ENCODE results near the gene UNC5B.
"Not testable (repeated sequence)": the region's sequence is repeated elsewhere in the genome, so short reads cannot be mapped to it uniquely, and the experiment has no call there.

The UNC5B gene

GRCh38 chr10:71209731-71210541 is 2.4 kb upstream of the UNC5B start:
- no peak for DNase-seq

DNA sequence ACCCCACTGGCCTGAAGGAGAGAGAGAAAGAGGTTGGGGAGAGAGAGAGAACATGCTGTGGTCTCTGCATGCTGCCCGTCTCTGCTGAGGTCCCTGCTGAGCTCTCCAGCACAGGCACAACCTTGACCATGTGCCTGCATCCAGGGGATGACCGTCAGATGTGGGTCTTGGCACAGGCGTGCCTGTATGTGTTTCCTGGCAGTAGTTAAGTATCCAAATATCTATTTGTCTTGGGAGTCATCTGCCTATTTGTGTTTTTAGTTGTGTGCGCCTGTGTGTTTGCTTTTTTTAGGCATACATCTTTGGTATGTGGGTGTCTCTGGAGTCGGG is 1.9 kb upstream of the UNC5B start:
- DNase-seq = no peak

GRCh38 chr10:71211053-71211452 is 1.3 kb upstream of the UNC5B start:
- no peak for DNase-seq

- no peak for DNase-seq
Measured at GRCh38 chr10:71211775-71212317, 524 bp upstream of the UNC5B start.

DNA sequence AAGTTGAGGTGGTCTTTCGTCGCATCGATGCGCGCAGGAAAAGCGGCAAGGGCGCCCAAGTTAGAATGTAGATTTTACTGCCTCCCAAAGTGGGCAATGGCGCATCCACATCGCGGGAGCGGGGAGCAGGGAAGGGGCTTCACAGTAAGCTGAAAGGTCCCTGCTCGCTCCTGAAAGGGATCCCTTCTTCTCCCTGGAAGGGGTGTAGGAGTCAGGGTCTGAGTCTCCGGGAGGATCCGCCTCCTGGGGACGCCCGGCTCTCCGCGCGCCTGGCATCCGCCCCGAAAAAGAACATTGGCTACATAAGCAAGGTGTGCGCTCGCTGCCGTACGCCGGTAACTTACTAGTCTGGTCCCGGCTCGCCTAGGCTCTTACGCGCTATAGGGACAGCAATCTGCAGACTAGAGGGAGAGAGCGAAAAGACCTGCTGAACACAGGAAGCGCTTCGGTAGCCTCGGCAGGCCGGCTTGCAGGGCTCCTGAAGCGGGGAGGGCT is 804 bp downstream of the UNC5B start:
- peak; percentile 3 for DNase-seq

- no peak for DNase-seq
Measured at GRCh38 chr10:71213761-71214440, 1.5 kb downstream of the UNC5B start.

DNA sequence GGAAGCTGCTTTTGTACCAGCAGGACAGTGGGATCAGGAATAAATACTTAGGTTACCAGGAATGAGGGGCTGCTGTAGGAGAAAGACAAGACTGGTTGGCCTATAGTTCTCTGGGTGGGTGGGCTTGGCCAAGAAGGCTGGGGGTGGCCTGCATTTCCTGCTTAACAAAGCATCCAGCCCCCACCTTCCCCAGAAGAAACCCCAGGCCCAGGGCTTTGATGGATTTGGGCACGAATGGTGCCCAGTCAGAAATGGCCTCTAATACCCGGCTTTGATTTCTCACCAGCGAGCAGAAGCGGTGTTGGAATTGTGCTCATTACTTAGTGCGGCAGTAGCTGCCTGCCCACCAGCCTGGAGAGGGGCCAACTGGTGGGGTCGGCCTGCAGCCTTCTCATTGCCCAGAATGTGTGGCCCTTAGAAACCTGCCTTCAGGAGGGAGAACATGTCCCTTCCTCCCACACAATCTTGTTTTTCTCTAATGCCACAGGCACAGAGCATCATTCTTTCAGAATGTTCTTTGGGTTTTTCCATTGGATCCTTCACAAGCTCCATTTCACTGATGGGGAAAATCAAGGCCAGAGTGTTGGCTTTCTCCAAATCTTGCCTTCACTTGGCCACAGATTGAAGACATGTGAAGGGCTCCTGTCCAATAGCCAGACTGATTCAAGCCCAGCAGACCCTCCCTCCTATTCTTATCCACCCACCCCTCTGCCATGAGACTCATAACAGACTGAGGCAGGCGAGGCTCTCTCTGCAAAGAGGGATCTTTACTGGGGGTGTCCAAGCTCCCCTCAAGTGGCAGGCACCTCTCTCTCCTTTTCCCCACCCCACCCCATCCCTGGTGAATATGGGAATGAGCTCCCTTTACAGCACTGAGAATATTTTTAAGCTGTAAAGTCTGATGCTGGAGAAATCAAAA is 2.5 kb downstream of the UNC5B start:
- DNase-seq = no peak

DNA sequence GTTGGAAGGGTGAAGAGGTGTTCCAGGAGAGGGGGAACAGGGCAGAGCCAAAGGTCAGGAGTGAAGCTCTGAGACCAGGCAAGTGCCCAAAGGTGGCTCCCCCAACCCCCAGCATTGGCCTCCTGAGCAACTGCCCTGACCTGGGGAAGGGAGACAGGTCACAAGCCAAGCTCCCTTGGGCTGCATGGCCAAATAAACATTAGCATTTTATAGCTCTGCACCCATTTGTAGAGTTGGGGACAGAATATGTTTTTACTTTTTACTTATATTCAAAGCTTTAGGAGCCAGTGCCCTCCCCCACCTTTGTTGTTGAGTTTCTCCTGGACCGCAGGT is 4.0 kb downstream of the UNC5B start:
- DNase-seq = no peak

DNA sequence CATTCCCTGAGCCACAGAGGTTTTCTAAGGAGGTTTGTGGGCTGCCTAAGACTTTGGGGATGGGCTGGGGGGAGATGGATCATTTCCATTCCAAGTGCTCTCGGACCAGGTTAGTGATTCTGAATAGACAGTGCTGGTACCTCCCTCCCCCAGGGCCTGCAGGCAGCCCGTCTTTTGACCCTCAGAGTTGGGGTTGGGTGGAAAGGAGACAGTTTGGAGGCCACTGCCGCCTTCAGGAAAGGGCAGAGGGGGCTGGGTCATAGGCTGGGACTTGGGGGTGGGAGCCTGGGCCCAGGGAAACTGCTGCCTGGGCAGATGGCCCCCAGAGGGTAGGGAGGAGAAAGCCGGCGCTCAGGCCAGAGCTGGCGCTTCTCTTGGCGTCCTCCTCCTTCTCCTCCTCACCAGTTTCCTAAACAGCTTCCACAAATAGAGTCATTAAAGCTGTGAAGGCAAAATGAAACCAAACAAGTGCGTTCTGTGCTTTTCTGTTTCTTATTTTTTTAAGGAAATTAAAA is 4.4 kb downstream of the UNC5B start:
- DNase-seq = no peak

GRCh38 chr10:71217266-71218045 is 5.1 kb downstream of the UNC5B start:
- no peak for DNase-seq

DNA sequence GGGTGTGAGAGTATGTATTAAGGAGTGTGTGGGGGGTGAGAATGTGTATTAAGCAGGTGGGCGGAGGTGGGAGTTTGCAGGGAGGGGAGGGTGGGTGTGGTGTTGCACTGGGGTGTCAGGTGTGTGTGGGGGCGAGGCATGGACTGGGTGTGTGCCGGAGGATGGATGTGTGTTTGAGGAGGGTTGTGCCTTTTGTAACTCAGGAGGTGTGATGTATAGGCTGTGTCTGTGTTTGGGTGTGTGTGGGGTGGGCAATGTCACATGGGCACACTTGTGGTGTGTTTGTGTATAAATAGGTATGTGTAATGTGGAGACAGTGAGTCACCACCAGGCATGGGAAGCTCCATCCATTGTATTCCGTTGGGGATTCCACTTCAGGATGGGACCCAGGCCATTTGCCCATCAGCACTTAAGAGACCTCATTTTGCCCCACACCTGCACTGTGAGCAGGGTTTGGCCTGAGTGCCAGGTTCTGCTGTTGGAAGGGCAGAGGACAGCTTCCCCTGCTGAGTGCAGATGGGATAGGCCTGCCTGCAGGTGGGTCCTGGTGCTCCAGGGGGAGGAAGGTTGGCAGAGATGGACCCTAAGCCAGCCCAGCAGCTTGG is 5.8 kb downstream of the UNC5B start:
- no peak for DNase-seq

DNA sequence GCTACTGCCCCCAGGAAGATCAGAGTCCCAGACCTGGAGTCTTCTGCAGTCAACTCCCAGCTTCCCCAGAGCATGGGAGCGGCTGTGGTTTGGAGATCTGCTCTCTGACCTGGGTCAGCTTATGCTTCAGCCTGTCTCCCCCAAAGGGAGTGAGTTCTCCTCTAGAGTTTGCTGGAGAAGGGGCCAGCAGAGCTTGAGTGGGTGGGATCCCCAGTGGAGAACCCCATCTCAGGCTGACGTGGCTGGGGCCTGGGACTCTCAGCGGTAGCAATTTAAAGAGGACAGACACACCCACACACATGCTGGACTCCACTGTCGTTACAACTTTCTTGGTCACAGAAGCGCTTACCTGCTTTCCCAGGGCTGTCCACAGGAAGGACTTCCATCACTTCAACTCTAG is 6.3 kb downstream of the UNC5B start:
- no peak for DNase-seq

GRCh38 chr10:71219236-71219917 is 7.0 kb downstream of the UNC5B start:
- not testable (repeated sequence) for DNase-seq

- DNase-seq = no peak
Measured at GRCh38 chr10:71219918-71220688, 7.7 kb downstream of the UNC5B start.

DNA sequence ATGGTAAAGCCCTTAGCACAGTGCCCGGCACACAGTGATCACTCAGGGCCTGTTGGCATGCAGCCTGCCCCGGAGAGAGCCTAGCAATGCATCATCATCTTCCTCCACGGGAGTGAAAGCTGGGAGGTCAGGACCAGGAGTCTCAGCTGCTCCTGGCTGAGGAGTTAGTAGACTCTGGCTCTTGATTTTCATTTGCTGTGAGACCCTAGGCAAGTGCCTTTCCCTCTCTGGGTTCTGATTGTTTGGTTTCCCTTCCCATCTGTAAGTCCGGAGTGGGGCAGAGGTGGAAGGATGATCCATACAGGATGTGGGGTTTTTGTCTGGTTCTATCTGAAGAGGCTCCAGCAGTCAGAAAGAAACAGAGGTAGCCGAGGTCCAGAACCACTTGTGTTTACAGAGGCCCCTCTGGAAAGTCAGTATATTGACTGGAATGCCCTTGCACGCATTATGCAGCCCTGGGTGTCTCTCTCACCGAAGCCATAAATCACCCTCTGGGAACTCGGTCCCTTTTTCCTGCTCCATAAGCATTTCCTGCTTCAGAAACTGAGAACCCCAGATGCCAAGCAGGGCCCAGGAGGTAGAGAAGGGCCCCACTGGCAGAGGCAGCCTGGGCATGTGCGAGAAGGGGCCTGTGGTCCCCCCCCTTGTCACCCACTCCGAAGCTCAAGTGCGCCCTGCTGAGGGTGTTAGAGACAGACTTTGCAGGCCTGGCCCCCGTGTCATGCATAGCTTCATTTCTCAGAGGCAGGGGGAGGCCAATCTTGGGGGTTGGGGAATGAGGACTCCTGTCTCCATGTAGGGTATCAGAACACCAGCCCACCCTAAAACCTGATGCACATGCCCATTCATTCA is 8.5 kb downstream of the UNC5B start:
- DNase-seq = no peak

DNA sequence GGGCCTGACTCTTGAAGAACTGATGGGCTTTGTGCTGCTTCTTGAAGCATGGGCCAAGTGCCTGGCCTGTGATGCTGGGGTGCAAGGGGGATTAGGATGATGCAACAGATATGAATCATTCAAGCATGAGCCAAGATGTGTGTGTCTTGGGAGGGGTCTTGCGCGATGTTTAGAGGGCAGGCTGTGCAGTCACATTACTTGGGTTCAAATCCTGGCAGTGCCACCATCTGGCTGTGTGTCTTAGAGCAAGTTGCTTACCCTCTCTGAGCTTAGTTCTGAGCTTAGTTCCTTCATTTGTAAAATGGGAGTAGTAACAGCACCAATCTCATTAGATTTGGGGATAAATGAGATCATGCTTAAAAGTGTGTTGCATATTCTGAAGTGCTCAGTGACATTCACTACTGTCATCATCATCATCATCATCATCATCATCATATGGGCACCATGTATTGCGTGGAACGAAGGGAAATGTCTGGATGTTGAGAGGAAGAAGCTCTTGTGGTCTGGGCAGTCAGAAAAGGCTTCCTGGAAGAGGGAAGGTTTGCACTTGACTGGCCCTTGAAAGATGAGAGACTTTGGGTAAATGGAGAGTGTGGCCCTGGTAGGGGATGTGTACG is 9.3 kb downstream of the UNC5B start:
- DNase-seq = no peak

- no peak for DNase-seq
Measured at GRCh38 chr10:71222601-71223346, 10.4 kb downstream of the UNC5B start.

All from hematopoietic multipotent progenitor cell treated with erythropoietin and hydrocortisone succinate and interleukin-3 and kit ligand, for 8 days (in vitro differentiated cells).